ENCODE measurements around the gene MRPL36. TPM values are rescaled to one million over a fixed set of nuclear protein-coding genes. Genes with fewer than 3 reads are reported as not detected.

MRPL36 gene
- total RNA-seq, 1 donor from 2014 or later = 53.5 TPM

DNA sequence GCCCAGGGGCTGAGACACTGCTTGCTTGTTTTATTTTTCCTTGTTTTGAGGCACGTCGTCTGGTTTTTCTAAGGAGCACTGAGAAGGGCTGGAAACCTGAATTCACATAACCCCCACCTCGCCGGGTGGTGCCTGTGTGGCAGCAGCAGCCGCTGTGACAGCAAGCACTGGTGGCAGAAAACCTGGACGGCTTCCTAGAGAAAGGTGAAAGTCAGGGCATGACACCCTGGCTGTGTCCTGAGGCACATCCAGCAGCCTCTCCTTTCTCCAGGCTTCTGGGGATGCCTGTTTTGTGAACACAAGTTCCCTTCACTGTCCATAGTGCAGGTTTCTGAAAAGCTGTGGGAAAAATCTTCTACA is 29.2 kb downstream of the MRPL36 start:
- no peaks in the 10 kb centered on the region for H3K36me3 Mint-ChIP-seq
- H3K4me1 Mint-ChIP-seq (ENCODE audit: unreplicated experiment) = peaks cover 4% of the 10 kb centered on the region
- TF ChIP-seq, protein P1, sequence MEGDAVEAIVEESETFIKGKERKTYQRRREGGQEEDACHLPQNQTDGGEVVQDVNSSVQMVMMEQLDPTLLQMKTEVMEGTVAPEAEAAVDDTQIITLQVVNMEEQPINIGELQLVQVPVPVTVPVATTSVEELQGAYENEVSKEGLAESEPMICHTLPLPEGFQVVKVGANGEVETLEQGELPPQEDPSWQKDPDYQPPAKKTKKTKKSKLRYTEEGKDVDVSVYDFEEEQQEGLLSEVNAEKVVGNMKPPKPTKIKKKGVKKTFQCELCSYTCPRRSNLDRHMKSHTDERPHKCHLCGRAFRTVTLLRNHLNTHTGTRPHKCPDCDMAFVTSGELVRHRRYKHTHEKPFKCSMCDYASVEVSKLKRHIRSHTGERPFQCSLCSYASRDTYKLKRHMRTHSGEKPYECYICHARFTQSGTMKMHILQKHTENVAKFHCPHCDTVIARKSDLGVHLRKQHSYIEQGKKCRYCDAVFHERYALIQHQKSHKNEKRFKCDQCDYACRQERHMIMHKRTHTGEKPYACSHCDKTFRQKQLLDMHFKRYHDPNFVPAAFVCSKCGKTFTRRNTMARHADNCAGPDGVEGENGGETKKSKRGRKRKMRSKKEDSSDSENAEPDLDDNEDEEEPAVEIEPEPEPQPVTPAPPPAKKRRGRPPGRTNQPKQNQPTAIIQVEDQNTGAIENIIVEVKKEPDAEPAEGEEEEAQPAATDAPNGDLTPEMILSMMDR (conservative IDR thresholded peaks at IDR 0.05) = no peak
- H3K9me3 Mint-ChIP-seq = no peaks in the 10 kb centered on the region
- DNase-seq (ENCODE audit: extremely low spot score, unreplicated experiment) = no peak
- H3K27ac Mint-ChIP-seq = no peak overlapping the region
- H3K27me3 Mint-ChIP-seq = peaks cover 11% of the 10 kb centered on the region
- no peak overlapping the region for H3K4me3 Mint-ChIP-seq

DNA sequence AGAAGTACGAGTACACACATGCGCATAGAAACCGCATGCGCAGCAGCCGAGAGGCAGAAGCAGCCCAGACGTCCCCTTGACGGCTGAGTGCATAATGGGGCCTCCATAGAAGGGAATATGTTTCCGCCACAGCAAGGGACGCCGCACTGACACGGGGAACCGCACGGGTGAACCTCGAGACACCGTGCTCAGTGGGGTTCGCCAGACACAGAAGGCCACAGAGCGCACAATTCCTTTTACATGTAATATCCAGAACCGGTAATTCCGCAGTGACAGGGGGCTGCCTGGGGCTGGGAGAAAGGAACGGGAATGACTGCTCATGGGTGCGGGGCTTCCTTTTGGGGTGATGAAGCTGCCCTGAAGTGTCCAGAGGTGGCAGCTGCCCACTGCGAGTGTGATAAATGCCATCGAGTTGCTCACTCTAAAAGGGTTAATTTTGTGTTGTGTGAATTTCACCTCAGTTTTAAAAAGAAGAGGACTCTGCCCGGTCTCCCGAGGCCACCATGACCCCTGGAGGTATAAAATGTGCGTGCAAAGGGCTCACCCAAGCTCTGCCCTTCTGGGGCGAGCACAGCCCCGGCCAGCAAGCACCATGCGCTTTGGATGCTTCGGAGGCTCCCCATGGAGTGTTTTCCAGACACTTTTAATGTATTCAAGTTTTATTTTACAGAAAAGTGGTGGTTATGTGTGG is 29.7 kb downstream of the MRPL36 start:
- Mint-ChIP-seq H3K27ac (no peak overlapping the region), H3K36me3 (no peaks in the 10 kb centered on the region), H3K4me3 (no peak overlapping the region), H3K27me3 (peaks cover 12% of the 10 kb centered on the region), H3K9me3 (no peaks in the 10 kb centered on the region), H3K4me1 (ENCODE audit: unreplicated experiment) (peaks cover 4% of the 10 kb centered on the region)
- TF ChIP-seq, protein P1 (conservative IDR thresholded peaks at IDR 0.05) = no peak
- no peak for DNase-seq (ENCODE audit: extremely low spot score, unreplicated experiment)

DNA sequence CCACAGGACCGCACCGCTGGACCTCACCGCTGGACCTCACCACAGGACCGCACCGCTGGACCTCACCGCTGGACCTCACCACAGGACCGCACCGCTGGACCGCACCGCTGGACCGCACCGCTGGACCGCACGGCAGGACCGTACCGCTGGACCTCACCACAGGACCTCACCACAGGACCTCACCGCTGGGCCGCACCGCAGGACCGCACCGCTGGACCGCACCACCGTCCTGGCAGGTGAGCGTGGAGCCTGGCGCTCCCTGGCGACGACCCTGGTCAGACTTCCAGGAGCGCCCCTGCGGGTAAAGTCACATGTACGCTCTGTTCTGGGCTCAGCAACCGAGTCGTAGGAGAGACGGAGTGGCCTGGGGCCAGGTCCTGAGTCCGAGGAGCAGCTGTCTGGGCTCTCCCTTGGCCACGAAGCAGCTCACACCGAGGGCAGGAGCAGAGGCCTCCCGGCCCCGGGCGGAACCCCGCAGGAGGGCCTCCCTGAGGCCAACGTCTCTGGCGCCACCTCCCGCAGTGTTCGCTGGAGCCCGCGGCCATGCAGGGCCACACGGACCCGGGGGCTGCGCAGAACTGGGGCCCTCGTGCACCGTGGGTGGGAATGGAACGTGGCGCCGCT is 30.5 kb downstream of the MRPL36 start:
- Mint-ChIP-seq H3K36me3 (no peaks in the 10 kb centered on the region), H3K9me3 (no peaks in the 10 kb centered on the region)
- no peak for DNase-seq (ENCODE audit: extremely low spot score, unreplicated experiment)

DNA sequence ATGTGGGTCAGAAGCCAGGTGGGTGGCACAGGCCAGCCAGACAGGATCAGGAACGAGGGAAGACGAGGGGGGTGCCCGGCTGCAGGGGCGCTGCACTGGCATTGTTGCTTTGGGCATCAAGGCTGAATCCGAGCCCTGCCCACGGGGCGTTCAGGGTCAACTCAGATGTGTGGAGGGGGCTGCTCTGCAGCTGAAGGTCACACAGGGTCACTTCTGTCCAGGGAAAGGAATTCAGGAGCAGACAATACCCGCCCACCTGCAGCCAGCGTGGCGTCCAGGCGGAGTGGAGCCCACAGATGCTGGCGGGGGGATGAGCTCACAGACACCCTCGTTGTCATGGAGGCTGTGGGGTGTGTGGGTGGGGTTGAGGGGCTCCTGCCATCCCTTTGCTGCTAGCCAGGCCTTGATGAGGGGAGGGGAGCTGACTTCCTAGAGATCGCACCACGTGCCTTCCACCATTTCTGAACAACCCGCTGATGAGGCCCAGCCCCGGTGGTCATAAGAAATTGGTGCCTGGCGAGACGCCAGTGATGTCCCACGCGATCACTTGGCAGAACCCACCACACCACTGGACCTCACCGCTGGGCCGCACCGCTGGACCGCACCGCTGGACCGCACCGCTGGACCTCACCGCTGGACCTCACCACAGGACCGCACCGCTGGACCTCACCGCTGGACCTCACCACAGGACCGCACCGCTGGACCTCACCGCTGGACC is 31.2 kb downstream of the MRPL36 start:
- Mint-ChIP-seq H3K9me3 (no peaks in the 10 kb centered on the region), H3K27me3 (peaks cover 22% of the 10 kb centered on the region), H3K27ac (no peak overlapping the region), H3K36me3 (no peaks in the 10 kb centered on the region), H3K4me3 (no peak overlapping the region), H3K4me1 (ENCODE audit: unreplicated experiment) (peaks cover 9% of the 10 kb centered on the region)
- TF ChIP-seq, protein P1 (conservative IDR thresholded peaks at IDR 0.05) = no peak
- DNase-seq (ENCODE audit: extremely low spot score, unreplicated experiment) = no peak

More for the DNA sequence above, 30.5 kb downstream of the MRPL36 start:
- TF ChIP-seq, protein P1 (conservative IDR thresholded peaks at IDR 0.05) = no peak
- peaks cover 4% of the 10 kb centered on the region for H3K4me1 Mint-ChIP-seq (ENCODE audit: unreplicated experiment)
- no peak overlapping the region for H3K27ac Mint-ChIP-seq
- H3K4me3 Mint-ChIP-seq = no peak overlapping the region
- peaks cover 16% of the 10 kb centered on the region for H3K27me3 Mint-ChIP-seq

DNA sequence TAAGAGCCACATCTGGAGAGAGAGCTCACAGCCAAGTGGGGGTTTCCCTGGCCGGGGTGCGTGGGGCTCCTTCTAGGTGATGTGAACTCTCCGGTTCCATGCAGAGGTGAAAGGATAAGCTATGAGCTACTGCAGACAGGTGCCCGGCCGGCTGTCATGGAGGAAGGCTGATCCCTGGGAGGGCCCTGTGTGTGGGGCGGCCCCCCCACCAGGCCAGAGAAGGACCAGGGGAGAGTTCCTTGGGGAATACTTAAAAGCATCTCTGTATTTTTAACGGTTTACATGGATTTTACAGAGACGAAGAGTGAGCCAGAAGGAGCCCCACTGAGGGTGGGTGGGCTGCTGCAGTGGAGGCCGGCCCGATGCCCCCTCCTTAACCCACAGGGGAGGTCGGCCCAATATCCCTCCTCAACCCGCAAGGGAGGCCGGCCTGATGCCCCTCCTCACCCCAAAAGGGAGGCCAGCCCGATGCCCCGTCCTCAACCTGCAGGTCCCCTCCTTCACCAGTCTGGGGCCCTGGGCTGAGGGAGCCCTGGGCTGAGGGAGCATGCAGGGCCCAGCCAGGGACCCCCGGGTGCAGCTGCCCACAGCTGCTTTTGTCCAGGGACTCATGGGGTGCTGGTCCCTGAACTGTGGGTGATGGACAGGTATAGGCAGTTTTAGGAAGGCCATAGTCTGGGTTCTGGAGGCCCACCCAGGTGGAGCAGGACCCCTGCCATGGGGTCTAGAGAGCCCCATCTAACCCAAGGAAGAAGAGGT is 31.9 kb downstream of the MRPL36 start:
- no peaks in the 10 kb centered on the region for H3K36me3 Mint-ChIP-seq
- no peak for DNase-seq (ENCODE audit: extremely low spot score, unreplicated experiment)
- H3K27ac Mint-ChIP-seq = no peak overlapping the region
- H3K27me3 Mint-ChIP-seq = peaks cover 24% of the 10 kb centered on the region
- TF ChIP-seq, protein P1 (conservative IDR thresholded peaks at IDR 0.05) = no peak
- peaks cover 9% of the 10 kb centered on the region for H3K4me1 Mint-ChIP-seq (ENCODE audit: unreplicated experiment)
- no peaks in the 10 kb centered on the region for H3K9me3 Mint-ChIP-seq
- H3K4me3 Mint-ChIP-seq = no peak overlapping the region
